Measurements from ENCODE around the gene LARGE2. TPM values are rescaled to one million over a fixed set of nuclear protein-coding genes. Genes with fewer than 3 reads are reported as not detected.
A peak's percentile ranks its signal among the peaks of the same experiment; 100 is the strongest.

The LARGE2 gene
- total RNA-seq, 1 donor from 2014 or later = 0.36 TPM

DNA sequence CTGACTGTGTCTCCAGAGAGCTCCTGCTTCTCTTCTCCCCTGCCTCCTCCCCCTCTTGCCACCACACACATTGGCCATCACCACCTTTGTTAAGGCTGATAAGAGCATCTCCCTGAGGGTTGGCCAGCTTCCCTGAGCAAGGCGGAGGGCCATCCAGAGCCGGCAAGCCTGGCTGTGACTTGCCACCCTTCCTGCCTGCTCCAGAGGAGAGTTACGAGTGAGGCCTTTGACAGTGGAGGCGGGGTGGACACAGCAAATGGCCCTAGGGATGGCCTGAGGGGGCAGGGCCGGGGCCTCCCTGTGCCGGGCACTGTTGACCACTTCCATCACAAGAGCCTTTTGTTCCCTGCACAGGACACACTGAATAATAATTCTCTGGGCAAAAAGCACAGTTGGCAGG is 20.8 kb upstream of the LARGE2 start:
- no peaks in the 10 kb centered on the region for H3K9me3 ChIP-seq (ENCODE audit: insufficient read depth, low read depth, low read length)
- no peak for FAIRE-seq
- Mint-ChIP-seq H3K9me3 (ENCODE audit: unreplicated experiment) (peaks cover 2% of the 10 kb centered on the region), H3K27ac (ENCODE audit: unreplicated experiment) (no peak overlapping the region), H3K4me1 (ENCODE audit: low read depth, unreplicated experiment) (peaks cover 6% of the 10 kb centered on the region), H3K4me3 (ENCODE audit: unreplicated experiment) (no peak overlapping the region), H3K36me3 (ENCODE audit: low read depth, unreplicated experiment) (peaks cover 5% of the 10 kb centered on the region), H3K27me3 (ENCODE audit: low read depth, unreplicated experiment) (peaks cover 4% of the 10 kb centered on the region)
- peaks cover 18% of the 10 kb centered on the region for H3K4me1 ChIP-seq (ENCODE audit: insufficient read depth, low read length)
- H3K4me2 ChIP-seq (ENCODE audit: low read length) = peak overlapping the region; percentile 89
- no peak overlapping the region for H2AFZ ChIP-seq (ENCODE audit: low read depth, low read length)
- no peak overlapping the region for H3K27ac ChIP-seq (ENCODE audit: low read depth, low read length)
- H3K9ac ChIP-seq (ENCODE audit: low read length) = no peak overlapping the region
- H3K36me3 ChIP-seq (ENCODE audit: insufficient read depth, low read length) = no peaks in the 10 kb centered on the region
- DNase-seq (ENCODE audit: low read depth) = no peak
- H3K79me2 ChIP-seq (ENCODE audit: insufficient read depth, low read length) = no peaks in the 10 kb centered on the region
- H3K4me3 ChIP-seq (ENCODE audit: insufficient read depth, low read depth, low read length) = no peak overlapping the region
- H4K20me1 ChIP-seq (ENCODE audit: insufficient read depth, low read length) = peaks cover 14% of the 10 kb centered on the region
- H3K27me3 ChIP-seq (ENCODE audit: insufficient read depth, low read length) = no peaks in the 10 kb centered on the region
- TF ChIP-seq, protein P1, sequence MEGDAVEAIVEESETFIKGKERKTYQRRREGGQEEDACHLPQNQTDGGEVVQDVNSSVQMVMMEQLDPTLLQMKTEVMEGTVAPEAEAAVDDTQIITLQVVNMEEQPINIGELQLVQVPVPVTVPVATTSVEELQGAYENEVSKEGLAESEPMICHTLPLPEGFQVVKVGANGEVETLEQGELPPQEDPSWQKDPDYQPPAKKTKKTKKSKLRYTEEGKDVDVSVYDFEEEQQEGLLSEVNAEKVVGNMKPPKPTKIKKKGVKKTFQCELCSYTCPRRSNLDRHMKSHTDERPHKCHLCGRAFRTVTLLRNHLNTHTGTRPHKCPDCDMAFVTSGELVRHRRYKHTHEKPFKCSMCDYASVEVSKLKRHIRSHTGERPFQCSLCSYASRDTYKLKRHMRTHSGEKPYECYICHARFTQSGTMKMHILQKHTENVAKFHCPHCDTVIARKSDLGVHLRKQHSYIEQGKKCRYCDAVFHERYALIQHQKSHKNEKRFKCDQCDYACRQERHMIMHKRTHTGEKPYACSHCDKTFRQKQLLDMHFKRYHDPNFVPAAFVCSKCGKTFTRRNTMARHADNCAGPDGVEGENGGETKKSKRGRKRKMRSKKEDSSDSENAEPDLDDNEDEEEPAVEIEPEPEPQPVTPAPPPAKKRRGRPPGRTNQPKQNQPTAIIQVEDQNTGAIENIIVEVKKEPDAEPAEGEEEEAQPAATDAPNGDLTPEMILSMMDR (IDR thresholded peaks at IDR 0.05; ENCODE audit: insufficient read depth, low read depth, low read length) = no peak
- TF ChIP-seq EZH2 (IDR thresholded peaks at IDR 0.05; ENCODE audit: insufficient read depth, low read length) = no peak

DNA sequence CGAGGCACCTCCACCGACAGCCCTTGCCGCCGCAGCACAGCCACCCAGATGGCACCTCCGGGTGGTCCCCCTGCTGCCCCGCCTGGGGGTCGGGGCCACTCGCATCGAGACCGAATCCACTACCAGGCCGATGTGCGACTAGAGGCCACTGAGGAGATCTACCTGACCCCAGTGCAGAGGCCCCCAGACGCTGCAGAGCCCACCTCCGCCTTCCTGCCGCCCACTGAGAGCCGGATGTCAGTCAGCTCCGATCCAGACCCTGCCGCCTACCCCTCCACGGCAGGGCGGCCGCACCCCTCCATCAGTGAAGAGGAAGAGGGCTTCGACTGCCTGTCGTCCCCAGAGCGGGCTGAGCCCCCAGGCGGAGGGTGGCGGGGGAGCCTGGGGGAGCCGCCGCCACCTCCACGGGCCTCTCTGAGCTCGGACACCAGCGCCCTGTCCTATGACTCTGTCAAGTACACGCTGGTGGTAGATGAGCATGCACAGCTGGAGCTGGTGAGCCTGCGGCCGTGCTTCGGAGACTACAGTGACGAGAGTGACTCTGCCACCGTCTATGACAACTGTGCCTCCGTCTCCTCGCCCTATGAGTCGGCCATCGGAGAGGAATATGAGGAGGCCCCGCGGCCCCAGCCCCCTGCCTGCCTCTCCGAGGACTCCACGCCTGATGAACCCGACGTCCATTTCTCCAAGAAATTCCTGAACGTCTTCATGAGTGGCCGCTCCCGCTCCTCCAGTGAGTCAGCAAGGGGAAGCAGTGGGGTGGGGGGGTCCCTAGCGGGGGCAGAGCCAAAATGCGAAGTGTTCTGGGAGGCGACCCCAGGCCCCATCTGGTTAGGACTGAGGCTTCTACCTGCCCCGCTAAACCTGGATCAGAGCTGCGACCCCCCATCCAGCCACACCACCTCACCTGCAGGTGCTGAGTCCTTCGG is 19.7 kb upstream of the LARGE2 start:
- Histone ChIP-seq H3K4me2 (ENCODE audit: low read length) (no peak overlapping the region), H3K79me2 (ENCODE audit: insufficient read depth, low read length) (no peaks in the 10 kb centered on the region), H3K9ac (ENCODE audit: low read length) (no peak overlapping the region), H4K20me1 (ENCODE audit: insufficient read depth, low read length) (peaks cover 14% of the 10 kb centered on the region), H3K4me1 (ENCODE audit: insufficient read depth, low read length) (peaks cover 18% of the 10 kb centered on the region), H3K27ac (ENCODE audit: low read depth, low read length) (no peak overlapping the region), H3K27me3 (ENCODE audit: insufficient read depth, low read length) (no peaks in the 10 kb centered on the region), H3K9me3 (ENCODE audit: insufficient read depth, low read depth, low read length) (no peaks in the 10 kb centered on the region), H3K4me3 (ENCODE audit: insufficient read depth, low read depth, low read length) (no peak overlapping the region), H3K36me3 (ENCODE audit: insufficient read depth, low read length) (no peaks in the 10 kb centered on the region), H2AFZ (ENCODE audit: low read depth, low read length) (no peak overlapping the region)
- TF ChIP-seq EZH2 (IDR thresholded peaks at IDR 0.05; ENCODE audit: insufficient read depth, low read length) = no peak
- TF ChIP-seq, protein P1 (IDR thresholded peaks at IDR 0.05; ENCODE audit: insufficient read depth, low read depth, low read length) = no peak
- Mint-ChIP-seq H3K9me3 (ENCODE audit: unreplicated experiment) (peaks cover 2% of the 10 kb centered on the region), H3K27me3 (ENCODE audit: low read depth, unreplicated experiment) (peaks cover 2% of the 10 kb centered on the region), H3K27ac (ENCODE audit: unreplicated experiment) (no peak overlapping the region), H3K36me3 (ENCODE audit: low read depth, unreplicated experiment) (peaks cover 5% of the 10 kb centered on the region), H3K4me1 (ENCODE audit: low read depth, unreplicated experiment) (peaks cover 6% of the 10 kb centered on the region), H3K4me3 (ENCODE audit: unreplicated experiment) (no peak overlapping the region)
- FAIRE-seq (no peak), DNase-seq (ENCODE audit: low read depth) (no peak)

Measured in astrocyte (in vitro differentiated cells and primary cell).